ENCODE results near the gene WDFY3.

WDFY3 gene

GRCh38 chr4:84719115-84719514, 247.4 kb downstream of the WDFY3 start:
- TF ChIP-seq CTCF (conservative IDR thresholded peaks at IDR 0.05): no peak

GRCh38 chr4:84718699-84719098, 247.8 kb downstream of the WDFY3 start:
- TF ChIP-seq CTCF (conservative IDR thresholded peaks at IDR 0.05): no peak
- H3K27ac ChIP-seq: no peak overlapping the region

More at GRCh38 chr4:84719115-84719514, 247.4 kb downstream of the WDFY3 start:
- no peak overlapping the region for H3K27ac ChIP-seq

GRCh38 chr4:84710548-84710947, 255.9 kb downstream of the WDFY3 start:
- H3K27ac ChIP-seq: no peak overlapping the region

GRCh38 chr4:84708406-84709135, 257.9 kb downstream of the WDFY3 start:
- TF ChIP-seq CTCF (conservative IDR thresholded peaks at IDR 0.05): no peak
- H3K27ac ChIP-seq: no peak overlapping the region

More at GRCh38 chr4:84710548-84710947, 255.9 kb downstream of the WDFY3 start:
- TF ChIP-seq CTCF (conservative IDR thresholded peaks at IDR 0.05): no peak

- H3K27ac ChIP-seq: no peak overlapping the region
- no peak for TF ChIP-seq CTCF (conservative IDR thresholded peaks at IDR 0.05)
These were observed 260.2 kb downstream of the WDFY3 start for GRCh38 chr4:84706286-84706685.

- no peak for TF ChIP-seq CTCF (conservative IDR thresholded peaks at IDR 0.05)
- peak overlapping the region; percentile 26; the same call in 1 of the 2 replicates for H3K27ac ChIP-seq
These were observed 267.4 kb downstream of the WDFY3 start for GRCh38 chr4:84699001-84699671.

- TF ChIP-seq CTCF (conservative IDR thresholded peaks at IDR 0.05): no peak
- H3K27ac ChIP-seq: peak overlapping the region; percentile 26
These were observed 268.8 kb downstream of the WDFY3 start for GRCh38 chr4:84697615-84698201.
